Tibial nerve (tissue), 4 donors: ENCODE measurements around the gene WDR43. TPM values are rescaled to one million over a fixed set of nuclear protein-coding genes. Genes with fewer than 3 reads are reported as not detected.

Experiments
- DNase-seq, 2 donors: peaks; one replicate each; pipeline ENCODE4 v3.0.0-alpha.2; 2019; ENCODE audit warnings: low spot score in 2 of 2
- H3K27ac ChIP-seq, 4 donors: fragments of 200-600 bp; sonication (generic) in 3 of 4; one replicate each; pipeline ENCODE4 v1.5.1; 2017 to 2019; ENCODE audit warnings: mild to moderate bottlenecking in 1 of 4
- H3K27me3 ChIP-seq, 2 donors: fragments of 200-600 bp; sonication (generic) in 1 of 2; one replicate each; pipeline versions ENCODE4 v1.5.1 to v1.6.0; 2017 to 2019
- H3K36me3 ChIP-seq, 3 donors: fragments of 200-600 bp; sonication (generic); one replicate each; pipeline ENCODE4 v1.5.1; 2018 to 2019
- H3K4me1 ChIP-seq, 4 donors: fragments of 200-600 bp; sonication (generic) in 3 of 4; one replicate each; pipeline ENCODE4 v1.5.1; 2017 to 2019
- H3K4me3 ChIP-seq, 4 donors: fragments of 200-600 bp; sonication (generic) in 3 of 4; one replicate each; pipeline ENCODE4 v1.5.1; 2017 to 2019; ENCODE audit warnings: mild to moderate bottlenecking in 1 of 4, moderate library complexity in 1 of 4
- H3K9me3 ChIP-seq, 4 donors: fragments of 200-600 bp; sonication (generic) in 3 of 4; one replicate each; pipeline ENCODE4 v1.5.1; 2017 to 2019
- CTCF ChIP-seq, 5 experiments: fragments of 200-600 bp in 3 of 5; fragments of 450-650 bp in 2 of 5; sonication (generic) in 3 of 5; IDR thresholded peaks; one replicate each; pipeline ENCODE4 v1.5.1; 2016 to 2019; ENCODE audit warnings: antibody characterized with exemption in 5 of 5, mild to moderate bottlenecking in 3 of 5, moderate library complexity in 2 of 5
- EP300 ChIP-seq, 2 donors: sonication (generic); formaldehyde crosslinking; IDR thresholded peaks; one replicate each; pipeline ENCODE4 v1.6.1; 2017; ENCODE audit warnings: antibody characterized with exemption in 2 of 2, mild to moderate bottlenecking in 1 of 2
- POLR2A ChIP-seq, 2 donors: fragments of 450-650 bp; IDR thresholded peaks; one replicate each; pipeline ENCODE4 v1.6.1; 2017; ENCODE audit warnings: antibody characterized with exemption in 2 of 2, mild to moderate bottlenecking in 2 of 2, moderate library complexity in 2 of 2
- WGBS, 2 donors: methylation state at CpG; one replicate each; pipeline ENCODE4 v1.1.5; 2018; 5-methylcytosine and 5-hydroxymethylcytosine counted together
- total RNA-seq, 4 donors: library from RNA; depleted of rRNA; stranded (reverse); fragments of >200 nt; gene quantifications; one replicate each; pipeline ENCODE4 v1.1.0, GENCODE V29; 2016

WDR43 gene
- total RNA-seq, 4 donors from 2014 or later = 32.2 to 57.6 (median 37.0) TPM

DNA sequence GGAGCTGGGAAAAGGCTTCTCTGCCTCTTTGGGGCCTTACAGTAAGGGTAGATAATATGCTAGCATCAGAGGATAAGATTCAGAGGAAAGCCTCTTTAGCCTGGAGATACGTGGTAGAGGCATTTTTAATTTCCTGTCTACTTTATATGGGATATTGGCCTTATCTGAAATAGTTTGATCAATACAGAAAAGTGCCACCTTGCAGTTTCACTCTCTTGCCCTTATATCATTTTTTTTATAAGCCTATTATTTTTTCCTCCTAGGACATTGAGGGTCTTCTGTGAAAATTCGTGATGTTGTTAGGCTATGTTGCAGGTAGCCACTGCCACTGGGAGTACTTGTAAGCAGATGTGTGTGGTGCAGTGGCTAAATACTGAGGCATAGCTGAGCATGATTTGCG, 46.5 kb downstream of the WDR43 start:
- H3K4me1 ChIP-seq = no peaks in the 10 kb centered on the region
- TF ChIP-seq EP300 (IDR thresholded peaks at IDR 0.05) = no peak
- TF ChIP-seq POLR2A (IDR thresholded peaks at IDR 0.05) = no peak
- no peak for TF ChIP-seq CTCF (IDR thresholded peaks at IDR 0.05)
- H3K36me3 ChIP-seq = peaks cover 0 to 71% (median 21%) of the 10 kb centered on the region in 3 donors
- DNase-seq = no peak
- no peak overlapping the region for H3K27ac ChIP-seq
- H3K4me3 ChIP-seq = no peak overlapping the region
- no peaks in the 10 kb centered on the region for H3K27me3 ChIP-seq
- 86 to 91% methylated on average over 3 of the region's 3 CpGs for WGBS, 2 donors
- no peaks in the 10 kb centered on the region for H3K9me3 ChIP-seq

DNA sequence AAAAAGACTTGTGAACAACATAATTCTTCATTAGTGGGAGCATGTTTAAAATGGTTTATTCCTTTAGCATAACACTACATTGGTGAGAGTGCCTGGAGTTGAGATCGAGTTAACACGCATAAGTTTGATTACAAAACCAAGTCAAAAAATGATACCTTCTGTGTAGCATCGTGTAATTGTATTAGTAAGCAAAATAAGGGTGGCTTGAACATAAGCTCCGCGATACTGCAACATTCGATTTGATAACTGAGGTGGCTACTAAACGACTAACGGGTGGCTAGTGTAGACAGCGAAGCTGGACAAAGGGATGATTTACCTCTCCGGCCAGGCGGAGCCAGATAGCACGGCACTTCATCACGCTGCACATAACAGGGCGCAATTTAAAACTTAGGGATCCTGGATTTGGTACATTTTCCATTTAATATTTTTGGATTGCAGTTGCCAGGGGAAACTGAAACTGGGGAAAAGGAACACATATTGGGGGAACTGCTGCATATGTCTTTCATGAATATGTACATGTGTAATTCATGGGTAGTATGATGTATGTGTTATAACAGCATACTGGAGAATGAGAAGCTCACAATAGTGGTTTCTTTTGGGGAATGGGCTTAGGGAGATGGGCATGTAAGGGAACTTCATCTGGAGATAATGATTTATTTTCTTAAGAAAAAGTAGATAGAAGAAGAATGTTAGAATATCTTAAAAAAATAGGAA, 50.2 kb downstream of the WDR43 start:
- DNase-seq = no peak
- WGBS, 2 donors = 88 to 93% methylated on average over 14 of the region's 14 CpGs
- Histone ChIP-seq H3K4me3 (no peak overlapping the region), H3K27ac (no peak overlapping the region), H3K4me1 (no peaks in the 10 kb centered on the region), H3K36me3 (peaks cover 0 to 95% (median 21%) of the 10 kb centered on the region in 3 donors), H3K9me3 (peaks cover 0 to 5% (median 0%) of the 10 kb centered on the region in 4 donors), H3K27me3 (no peaks in the 10 kb centered on the region)
- no peak for TF ChIP-seq EP300 (IDR thresholded peaks at IDR 0.05)
- no peak for TF ChIP-seq POLR2A (IDR thresholded peaks at IDR 0.05)
- no peak for TF ChIP-seq CTCF (IDR thresholded peaks at IDR 0.05)

DNA sequence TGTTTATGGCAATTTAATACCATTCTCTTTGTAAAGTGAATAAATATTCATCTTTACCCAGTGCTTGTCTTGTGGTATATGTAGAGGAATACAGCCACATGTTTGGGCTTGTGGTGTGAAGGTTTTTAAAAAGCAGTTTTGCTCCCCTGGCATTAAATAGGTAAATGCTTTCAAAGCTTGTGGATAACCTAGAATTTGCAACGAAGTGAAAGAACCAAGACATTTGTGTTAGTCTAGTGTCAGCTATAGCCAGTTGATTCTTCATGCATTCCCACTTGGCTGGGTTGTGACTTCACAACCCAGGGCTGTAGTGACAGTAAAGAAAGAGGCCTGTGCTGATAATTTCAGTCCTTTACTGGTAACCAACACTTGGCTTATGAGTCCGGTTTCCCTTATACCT, 53.7 kb downstream of the WDR43 start:
- Histone ChIP-seq H3K27ac (no peak overlapping the region), H3K4me3 (no peak overlapping the region), H3K36me3 (peaks cover 0 to 66% (median 7%) of the 10 kb centered on the region in 3 donors), H3K27me3 (no peaks in the 10 kb centered on the region), H3K4me1 (peaks cover 0 to 24% (median 15%) of the 10 kb centered on the region in 4 donors), H3K9me3 (peaks cover 0 to 5% (median 0%) of the 10 kb centered on the region in 4 donors)
- TF ChIP-seq EP300 (IDR thresholded peaks at IDR 0.05) (no peak), CTCF (IDR thresholded peaks at IDR 0.05) (no peak), POLR2A (IDR thresholded peaks at IDR 0.05) (no peak)
- WGBS, 2 donors = 94 to 95% methylated on average over 2 of the region's 2 CpGs
- no peak for DNase-seq

- Histone ChIP-seq H3K36me3 (peaks cover 0 to 56% (median 0%) of the 10 kb centered on the region in 3 donors), H3K4me1 (peaks cover 0 to 30% (median 15%) of the 10 kb centered on the region in 4 donors), H3K4me3 (no peak overlapping the region), H3K27ac (no peak overlapping the region), H3K27me3 (no peaks in the 10 kb centered on the region), H3K9me3 (peaks cover 0 to 5% (median 0%) of the 10 kb centered on the region in 4 donors)
- no peak for TF ChIP-seq CTCF (IDR thresholded peaks at IDR 0.05)
- no peak for TF ChIP-seq EP300 (IDR thresholded peaks at IDR 0.05)
- DNase-seq = no peak
- 93 to 100% methylated on average over 1 of the region's 1 CpG for WGBS, 2 donors
Measured at GRCh38 chr2:28949190-28949589, 54.7 kb downstream of the WDR43 start.

- 87 to 88% methylated on average over 11 of the region's 11 CpGs for WGBS, 2 donors
- H3K27ac ChIP-seq = peak overlapping the region in 1 of 4 donors; percentile 81
- no peak overlapping the region for H3K4me3 ChIP-seq
- H3K9me3 ChIP-seq = peaks cover 0 to 5% (median 0%) of the 10 kb centered on the region in 4 donors
- DNase-seq = no peak
- no peak for TF ChIP-seq EP300 (IDR thresholded peaks at IDR 0.05)
- no peak for TF ChIP-seq CTCF (IDR thresholded peaks at IDR 0.05)
- TF ChIP-seq POLR2A (IDR thresholded peaks at IDR 0.05) = no peak
- no peaks in the 10 kb centered on the region for H3K27me3 ChIP-seq
- peaks cover 0 to 50% (median 0%) of the 10 kb centered on the region in 3 donors for H3K36me3 ChIP-seq
- H3K4me1 ChIP-seq = peaks cover 0 to 30% (median 15%) of the 10 kb centered on the region in 4 donors
Measured at GRCh38 chr2:28949617-28950305, 55.3 kb downstream of the WDR43 start.
